Renal cortex interstitium (tissue), 11 donors: ENCODE measurements around the gene LZTR1. TPM values are rescaled to one million over a fixed set of nuclear protein-coding genes. Genes with fewer than 3 reads are reported as not detected.

ENCODE experiments used
- DNase-seq, 11 donors: peaks; one replicate each; pipeline ENCODE4 v3.0.0-alpha.2; 2013; ENCODE audit warnings: low read depth in 9 of 11, low spot score in 4 of 11; ENCODE audit errors: extremely low read depth in 1 of 11
- polyA plus RNA-seq, 3 donors: library from polyadenylated mRNA; unstranded; fragments of 120-200 nt; gene quantifications; one replicate each; pipeline ENCODE4 v1.2.1, GENCODE V29; 2013; ENCODE audit not compliant: insufficient read length in 3 of 3

LZTR1 gene
- polyA plus RNA-seq, 3 donors: 44.4 to 64.1 (median 50.3) TPM

DNA sequence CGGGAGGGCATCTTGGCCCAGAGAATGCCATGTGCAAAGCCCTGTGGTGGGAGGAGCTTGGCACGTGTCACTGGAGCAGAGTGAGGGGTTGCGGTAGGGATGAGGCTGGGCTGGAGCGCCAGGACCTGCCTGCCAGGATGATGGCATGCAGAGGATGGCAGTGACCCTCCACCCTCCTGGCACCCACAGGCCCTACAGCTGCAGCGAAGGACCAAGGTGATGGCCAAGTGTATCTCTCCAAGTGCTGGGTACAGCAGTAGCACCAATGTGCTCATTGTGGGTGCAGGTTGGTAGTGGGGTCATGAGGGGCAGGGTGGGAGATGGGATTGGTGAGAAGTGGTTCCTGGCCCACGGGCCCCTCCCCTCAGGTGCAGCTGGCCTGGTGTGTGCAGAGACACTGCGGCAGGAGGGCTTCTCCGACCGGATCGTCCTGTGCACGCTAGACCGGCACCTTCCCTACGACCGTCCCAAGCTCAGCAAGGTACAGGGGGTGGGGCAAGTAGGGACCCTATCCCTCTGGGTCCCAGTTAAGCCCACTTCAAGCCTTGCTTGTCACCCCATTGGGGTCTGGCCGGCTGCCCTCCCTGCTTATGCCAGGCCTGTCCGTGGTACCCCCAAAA lies 7.7 kb upstream of the LZTR1 start:
- DNase-seq: no peak

DNA sequence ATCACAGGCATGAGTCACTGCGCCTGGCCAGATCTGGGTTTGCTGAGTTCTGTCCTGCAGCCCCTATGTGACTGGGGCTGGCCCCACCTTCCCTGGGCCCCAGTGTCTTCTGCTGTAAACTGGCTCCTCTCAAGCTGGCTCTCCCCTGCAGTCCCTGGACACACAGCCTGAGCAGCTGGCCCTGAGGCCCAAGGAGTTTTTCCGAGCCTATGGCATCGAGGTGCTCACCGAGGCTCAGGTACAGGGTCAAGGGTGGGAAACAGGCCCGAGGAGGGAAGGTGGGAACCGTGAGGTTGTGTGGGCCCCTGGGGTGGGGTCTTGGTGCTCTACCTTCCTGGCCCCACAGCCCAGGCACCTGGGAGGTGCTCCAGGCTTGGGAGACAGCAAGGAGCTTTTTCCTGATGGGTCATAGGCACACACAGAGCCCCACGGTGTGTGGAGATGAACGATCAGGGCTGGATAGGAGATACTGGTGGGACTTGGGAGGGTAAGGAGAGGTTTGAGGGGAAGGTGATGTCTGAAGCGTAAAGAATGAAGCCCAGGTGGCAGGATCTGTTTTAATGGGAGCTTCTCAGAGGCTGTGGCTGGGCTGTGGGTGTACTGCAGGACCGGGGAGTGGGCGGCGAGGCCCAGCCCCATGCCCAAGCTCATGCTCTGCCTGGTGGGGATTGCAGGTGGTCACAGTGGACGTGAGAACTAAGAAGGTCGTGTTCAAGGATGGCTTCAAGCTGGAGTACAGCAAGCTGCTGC lies 6.4 kb upstream of the LZTR1 start:
- DNase-seq: no peak

DNA sequence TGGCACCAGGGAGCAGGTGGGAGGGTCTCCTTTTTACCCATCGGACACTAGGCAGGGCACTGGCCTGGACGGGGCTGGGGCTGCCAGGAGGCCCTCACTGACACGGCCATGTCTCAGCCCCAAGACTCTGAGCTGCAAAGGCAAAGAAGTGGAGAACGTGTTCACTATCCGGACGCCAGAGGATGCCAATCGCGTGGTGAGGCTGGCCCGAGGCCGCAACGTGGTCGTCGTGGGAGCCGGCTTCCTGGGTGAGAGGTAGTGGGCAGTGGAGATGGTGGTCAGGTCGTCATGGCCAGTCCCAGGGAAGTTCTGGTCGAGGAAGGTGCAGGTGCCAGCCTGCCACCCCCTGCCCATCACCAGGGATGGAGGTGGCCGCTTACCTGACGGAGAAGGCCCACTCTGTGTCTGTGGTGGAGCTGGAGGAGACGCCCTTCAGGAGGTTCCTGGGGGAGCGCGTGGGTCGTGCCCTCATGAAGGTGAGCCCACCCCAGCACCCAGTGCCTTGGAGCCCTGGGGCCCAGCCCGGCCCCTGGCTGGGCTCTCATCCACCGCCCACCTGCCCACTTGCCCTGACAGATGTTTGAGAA lies 5.7 kb upstream of the LZTR1 start:
- no peak for DNase-seq

DNA sequence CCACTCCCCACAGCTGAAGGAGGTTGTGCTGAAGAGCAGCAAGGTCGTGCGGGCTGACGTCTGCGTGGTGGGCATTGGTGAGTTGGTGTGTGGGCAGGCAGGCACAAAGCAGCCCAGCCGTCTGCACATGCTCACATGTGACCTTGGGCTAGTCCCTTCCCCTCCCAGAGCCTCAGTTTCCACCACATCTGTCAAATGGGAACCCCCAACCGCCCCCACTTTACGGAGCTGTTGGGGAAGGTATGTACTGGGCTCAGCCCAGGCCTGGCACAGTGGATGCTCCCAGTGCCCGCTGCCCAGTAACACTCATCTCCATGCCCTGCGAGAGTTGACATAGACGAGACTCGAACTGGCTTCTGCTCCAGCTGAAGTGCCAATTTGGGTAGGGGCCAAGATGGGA lies 5.1 kb upstream of the LZTR1 start:
- no peak for DNase-seq

DNA sequence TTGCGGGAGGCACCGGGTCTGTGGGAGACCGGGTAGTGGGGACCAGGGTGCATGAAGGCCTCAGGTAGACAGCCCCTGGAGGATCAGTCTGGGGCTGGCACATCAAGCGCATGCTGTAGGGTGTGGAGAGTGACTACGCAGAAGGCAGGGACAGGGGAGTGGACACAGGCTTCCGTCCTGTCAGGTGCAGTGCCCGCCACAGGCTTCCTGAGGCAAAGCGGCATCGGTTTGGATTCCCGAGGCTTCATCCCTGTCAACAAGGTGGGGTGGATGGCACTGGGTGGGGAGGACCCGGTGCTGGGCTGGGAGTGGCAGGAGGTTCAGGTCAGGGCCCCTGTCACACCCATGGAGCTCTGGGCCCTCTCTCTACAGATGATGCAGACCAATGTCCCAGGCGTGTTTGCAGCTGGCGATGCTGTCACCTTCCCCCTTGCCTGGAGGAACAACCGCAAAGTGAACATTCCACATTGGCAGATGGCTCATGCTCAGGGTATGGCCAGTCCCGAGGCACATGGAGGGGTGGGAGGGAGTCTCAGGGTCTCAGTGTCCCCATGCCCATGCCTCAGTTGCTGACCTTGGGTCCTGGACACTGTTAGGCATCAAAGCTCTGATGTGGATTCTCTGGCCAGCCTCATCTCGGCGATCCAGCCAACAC lies 4.5 kb upstream of the LZTR1 start:
- DNase-seq: no peak

DNA sequence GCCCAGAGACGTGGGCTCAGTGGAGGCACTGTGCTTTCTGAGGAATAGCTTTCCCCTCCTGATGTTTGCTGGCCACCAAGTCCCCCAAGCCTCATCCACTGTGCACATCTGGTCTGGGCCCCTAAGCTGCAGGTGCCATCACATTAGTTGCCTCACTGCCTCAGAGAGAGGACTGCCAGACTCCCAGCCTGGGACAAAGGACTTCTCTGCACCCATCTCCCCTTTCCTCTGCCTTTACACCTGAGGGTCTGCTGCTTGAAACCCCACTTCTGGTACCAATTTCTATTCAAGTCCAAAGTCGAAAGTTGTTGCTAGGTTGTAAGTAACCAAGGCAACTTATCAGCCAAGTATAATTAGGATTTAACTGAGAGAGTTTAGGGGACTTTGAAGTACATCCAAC lies 3.7 kb upstream of the LZTR1 start:
- no peak for DNase-seq

DNA sequence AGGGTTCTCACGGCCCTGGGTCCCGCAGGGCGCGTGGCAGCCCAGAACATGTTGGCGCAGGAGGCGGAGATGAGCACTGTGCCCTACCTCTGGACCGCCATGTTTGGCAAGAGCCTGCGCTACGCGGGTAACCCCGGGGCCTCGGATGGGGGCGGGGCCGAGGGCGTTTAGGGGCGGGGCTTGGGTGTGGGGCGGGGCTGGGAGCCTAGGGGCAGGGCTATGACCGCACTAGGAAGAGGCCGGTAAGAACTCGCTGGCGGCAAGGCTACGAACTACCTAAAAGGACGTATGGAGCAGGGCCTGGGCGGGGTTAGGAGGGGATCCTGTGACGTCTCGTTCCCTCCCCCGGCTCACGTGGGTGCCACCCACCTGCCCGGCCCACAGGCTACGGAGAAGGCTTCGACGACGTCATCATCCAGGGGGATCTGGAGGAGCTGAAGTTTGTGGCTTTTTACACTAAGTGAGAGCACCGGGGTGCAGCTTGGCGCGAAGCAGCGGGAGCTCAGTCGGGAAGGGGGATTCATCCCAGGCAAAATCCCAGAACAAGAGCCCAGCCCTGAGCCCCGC lies 2.8 kb upstream of the LZTR1 start:
- DNase-seq: peak in 8 of 11 donors; percentile 47 to 75 (median 65)

DNA sequence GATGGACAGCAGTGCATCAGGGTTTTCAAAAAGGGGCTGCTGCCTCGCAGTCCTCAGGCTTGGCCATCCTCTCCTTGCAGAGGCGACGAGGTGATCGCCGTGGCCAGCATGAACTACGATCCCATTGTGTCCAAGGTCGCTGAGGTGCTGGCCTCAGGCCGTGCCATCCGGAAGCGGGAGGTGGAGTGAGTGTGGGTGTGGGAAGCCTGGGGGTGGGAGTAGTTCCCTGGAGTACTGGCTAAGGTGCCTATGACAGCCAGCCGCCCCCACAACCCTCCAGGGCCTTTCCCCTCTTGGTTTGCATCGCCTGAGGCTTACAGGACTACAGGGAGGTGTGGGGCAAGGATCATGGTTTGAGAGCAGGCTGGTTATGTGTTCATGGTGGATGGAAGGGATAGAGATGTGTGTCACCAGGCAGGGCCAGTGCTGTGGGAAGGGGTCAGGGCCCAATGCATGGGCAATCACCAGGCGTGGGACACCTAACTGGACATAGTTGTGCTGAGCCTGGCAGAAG lies 2.1 kb upstream of the LZTR1 start:
- no peak for DNase-seq

DNA sequence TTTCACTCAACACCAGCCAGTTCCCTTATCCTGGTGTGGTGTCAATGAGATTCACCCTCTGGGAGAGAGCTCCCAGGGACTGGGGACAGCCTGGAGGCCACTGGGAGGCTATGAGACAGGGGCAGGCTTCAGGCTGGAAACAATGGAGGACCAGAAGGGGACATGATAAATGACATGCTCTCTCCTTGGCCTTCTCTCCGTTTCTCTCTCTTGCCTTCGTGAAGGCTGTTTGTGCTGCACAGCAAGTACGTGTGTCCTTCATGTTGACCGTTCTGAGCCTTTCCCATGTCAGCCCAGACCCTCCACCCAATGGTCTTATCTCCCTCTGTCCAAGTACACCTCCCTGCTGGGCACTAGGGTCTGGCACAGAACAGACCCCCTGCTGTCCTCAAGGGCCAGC lies 1.6 kb upstream of the LZTR1 start:
- no peak for DNase-seq

DNA sequence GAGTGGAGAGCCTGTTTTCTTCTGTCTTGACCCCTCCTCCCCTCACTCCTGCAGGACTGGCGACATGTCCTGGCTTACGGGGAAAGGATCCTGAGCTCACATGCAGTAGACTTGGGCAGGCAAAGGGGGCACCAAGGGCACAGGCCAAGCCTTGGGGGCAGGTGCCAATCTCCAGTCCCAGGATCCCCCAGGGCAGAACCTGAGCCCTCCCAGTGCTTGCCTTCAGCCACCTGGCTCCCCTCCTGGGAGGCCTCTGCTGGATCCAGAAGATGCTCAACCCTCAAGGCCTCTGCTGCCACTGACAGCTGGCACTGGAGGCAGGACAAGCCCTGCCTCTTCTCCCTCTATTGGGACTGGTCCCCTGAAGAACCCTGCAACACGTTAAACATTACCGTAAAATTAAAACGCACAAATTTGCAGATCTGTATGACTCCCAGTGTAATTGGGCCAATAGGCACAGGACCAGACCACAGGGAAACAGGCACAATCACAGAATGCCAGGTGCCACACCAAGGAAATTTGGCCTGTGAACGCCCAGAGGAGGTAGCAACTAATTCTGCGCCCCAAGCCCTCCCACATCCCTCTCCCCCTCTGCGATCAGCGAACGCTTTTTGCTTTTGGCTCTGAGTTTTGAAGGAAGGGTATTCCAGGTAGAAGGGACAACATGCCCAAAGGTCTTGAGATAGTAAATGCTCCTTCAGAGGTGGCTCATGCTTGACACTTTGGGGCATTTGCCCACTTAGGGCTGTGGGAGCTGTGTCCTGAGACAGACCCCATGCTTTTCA lies 967 bp upstream of the LZTR1 start:
- no peak for DNase-seq

DNA sequence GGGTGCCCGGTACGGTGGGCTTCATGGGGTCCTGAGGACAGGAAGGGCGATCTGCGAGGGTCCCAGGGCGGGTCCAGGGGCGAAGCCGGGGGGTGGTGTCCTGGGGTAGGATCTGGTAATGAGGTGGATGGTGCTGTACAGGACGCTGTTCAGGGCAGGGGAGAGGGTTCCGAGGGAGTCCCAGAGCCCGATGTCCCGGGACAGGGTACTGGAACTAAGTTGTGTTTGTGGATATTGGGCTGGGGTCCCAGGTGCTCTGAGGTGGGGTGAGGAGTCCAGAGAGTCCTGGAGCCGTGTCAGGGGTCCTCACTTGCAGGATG lies 426 bp downstream of the LZTR1 start:
- DNase-seq: no peak

DNA sequence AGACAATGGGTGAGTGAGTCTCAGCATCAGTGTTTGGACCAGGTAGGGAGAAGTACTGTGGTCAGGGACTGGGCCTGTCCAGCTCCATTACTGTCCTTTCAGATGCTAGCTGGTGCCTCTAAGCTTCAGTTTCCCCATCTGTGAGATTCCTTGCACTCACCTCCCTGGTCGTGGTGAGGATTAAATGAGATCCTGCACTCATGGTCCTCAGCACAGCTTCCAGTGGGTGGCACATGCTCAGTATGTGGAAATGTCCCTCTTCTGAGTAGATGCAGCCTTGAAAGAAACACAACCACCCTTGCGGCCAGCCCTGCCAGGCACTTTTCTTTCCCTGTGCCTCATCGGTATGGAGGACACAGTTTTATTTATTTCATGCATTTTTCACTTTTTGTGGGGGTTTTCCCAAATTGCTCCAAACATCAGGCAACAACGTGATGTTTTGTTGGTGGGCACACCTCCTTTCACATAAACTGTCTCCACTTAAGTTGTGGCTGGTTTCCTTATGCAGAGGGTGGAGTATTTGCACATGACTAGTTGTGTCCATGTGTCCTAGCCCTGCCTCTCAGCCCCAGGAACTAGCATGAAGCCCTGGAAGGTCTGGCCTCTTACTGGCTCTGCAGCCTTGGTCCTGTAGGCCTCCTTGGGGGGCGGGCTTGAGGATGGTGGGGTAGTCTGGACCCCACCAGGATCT lies 1.1 kb downstream of the LZTR1 start:
- DNase-seq: no peak

DNA sequence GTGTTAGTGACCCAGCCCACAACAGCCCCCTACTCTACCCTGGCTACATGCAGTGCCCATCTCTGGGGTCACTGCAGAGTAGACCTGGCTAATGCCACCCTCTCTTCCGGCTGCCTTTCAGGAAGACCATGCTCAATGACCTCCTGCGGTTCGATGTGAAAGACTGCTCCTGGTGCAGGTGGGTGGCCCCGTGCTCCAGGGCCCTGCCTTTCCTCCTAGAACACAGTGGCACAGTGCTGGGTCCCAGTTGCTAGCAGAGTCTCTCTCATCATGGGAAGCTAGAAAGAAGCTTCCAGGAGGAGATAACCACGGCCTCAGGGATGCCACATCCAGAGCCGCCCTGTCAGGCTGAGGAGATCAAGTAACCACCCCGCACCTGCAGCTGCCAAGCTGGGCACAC lies 3.6 kb downstream of the LZTR1 start:
- DNase-seq: no peak

DNA sequence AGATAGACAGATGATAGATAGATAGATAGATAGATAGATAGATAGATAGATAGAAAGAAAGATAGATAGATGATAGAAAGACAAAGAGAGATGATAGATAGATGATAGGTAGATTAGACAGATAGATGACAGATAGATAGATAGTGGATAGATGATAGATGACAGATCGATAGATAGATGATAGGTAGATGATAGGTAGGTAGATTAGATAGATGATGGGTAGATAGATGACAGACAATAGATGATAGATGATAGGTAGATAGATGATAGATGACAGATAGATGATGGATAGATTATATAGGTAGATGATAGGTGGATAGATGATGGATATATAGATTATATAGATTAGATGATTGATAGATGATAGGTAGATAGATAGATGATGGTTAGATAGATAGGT lies 4.3 kb downstream of the LZTR1 start:
- no peak for DNase-seq

DNA sequence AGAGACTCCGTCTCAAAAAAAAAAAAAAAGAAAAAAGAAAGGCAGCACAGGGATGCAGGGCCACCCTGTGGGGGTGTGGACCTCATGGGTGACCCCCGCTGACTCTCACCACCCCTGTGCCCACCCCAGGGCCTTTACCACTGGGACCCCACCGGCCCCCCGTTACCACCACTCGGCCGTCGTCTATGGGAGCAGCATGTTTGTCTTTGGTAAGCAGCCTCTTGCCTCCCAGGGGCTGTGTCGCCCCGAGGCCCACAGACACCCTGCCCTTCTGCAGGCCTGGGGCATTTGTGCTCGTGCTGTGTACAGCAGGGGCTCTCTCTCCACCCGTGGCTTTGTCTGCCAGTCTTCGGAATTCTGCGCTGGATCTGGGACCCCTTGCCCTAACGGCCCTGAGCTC lies 5.3 kb downstream of the LZTR1 start:
- no peak for DNase-seq

DNA sequence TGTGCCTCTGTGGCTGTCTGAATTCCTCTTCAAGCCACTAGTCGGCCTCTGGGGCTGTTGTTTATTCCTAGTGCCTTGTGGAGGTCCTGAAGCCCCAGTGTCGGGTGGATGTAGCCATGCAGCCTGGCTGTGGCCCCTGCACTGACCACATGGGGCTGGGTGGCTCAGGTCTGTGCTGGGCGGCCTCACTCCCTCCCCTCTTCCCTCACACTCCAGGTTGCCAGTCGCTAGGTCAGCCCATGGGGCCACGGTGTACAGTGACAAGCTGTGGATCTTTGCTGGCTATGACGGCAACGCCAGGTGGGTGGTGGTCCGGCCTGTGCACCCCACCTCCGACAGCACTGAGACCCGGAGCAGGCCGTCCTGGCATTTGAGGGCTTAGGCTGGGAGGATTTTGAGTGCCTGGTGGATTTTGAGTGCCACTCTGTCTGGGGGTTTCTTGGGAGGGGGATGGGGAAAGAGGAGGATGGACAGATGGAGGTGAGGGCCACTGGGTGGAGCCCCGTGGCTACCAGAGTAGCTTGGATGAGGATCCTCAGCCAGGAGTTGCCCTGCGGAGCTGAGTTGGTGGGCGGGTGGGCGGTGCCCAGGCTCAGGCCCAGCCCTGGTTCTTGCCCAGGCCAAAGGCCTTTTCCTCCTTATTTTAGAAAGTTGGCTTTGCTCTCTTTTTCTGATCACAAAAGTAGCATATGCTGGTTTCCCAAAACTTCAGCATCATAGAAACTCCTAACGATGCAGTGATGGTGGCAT lies 6.7 kb downstream of the LZTR1 start:
- DNase-seq: no peak

DNA sequence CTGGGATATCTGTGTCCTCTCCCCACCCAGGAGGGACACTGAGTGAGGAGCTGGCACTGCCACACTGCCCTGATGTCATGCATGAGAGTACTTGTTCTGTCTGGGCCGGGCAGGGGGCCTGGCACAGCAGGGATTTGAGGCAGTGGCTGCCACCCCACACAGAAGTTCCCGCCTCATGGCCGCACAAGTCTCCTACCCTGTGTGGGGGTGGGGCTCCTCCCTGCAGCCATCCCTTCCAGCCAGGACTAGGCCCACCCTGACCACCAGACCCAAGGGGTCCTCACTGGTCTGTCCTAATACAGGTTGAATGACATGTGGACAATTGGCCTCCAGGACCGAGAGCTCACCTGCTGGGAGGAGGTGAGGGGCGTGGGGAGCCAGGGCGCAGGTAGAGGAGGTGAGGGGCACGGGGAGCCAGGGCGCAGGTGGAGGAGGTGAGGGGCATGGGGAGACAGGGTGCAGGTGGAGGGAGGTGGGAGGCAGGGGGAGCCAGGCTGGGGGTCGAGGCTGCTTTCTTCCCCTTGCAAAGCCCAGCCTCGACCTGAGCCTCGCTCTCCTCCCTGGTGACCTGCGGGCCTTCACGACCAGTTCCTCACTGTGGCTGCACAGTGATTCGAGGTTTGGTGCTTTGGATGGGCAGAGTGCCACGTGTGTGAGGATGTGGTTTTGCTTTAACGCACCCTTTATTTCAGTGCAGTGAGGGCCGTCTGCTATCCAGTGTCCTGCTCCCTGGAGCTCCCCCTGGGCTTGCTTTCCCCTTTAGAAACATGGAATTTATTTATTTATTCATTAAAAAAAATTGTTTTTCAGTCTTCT lies 7.4 kb downstream of the LZTR1 start:
- no peak for DNase-seq
